ENCODE data around the gene KAT2A.

The KAT2A gene

DNA sequence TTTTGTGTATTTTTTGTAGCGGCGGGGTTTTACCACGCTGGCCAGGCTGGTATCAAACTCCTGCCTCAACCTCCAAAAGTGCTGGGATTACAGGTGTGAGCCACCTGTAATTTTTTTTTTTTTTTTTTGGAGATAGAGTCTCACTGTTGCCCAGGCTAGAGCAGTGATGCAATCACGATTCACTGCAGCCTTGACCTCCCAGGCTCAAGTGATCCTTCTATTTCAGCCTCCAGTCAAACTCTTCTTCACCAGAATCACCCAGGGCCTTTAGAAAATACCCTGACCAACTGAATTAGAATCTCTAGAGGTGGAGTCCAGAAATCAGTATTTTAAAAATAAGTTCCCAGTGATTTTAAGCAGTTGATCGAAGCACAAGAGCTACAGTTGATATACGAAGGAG, 14.0 kb upstream of the KAT2A start:
- no peak for DNase-seq

DNA sequence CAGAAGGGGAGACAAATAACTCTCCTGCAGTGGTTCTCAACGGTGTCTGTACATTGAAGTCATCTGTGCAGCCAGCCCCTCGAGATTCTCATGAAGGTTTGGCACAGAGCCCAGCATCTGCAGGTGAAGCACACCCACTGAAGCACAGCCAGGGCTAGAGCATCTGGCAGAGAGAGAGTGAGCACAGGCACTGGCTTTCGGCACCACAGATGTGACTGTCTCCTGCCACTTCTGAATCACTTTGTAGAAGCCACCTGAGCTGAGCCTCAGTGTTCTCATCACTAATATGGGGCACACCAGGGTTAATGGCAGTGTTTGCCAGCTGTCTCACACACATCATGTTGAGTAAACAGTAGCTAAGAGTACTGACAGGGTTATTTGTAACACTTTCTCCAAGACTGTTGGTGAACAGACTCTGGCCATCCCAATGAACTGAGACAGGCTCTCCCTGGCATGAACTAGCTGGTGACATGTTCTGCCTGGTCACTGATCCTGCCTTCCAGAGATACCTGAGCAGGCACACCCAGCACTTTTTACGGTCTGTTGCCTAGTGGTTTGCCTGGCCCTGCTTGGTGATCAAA, 12.4 kb upstream of the KAT2A start:
- DNase-seq, result peak; percentile 18 to 64

DNA sequence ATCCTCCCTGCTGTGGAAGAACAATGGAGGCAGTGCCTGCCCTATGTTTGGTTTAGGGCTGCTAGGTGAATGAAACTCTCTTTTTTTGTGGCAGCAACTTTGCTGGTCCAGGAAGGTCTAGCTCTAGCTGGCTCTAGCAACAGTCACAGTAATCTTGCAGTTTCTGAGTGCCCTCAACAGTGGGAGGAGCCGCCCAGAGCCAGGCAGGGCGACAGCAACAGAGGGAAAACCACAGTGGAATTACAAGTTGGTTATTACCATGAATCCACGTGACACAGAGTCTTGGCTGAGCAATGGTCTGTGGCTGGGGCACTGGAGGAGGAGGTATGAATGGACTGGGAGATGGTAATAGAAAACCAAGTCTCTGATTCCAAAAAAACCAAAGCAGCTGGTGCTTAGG, 11.8 kb upstream of the KAT2A start:
- DNase-seq, result peak in 1 of 2 donors; percentile 26

DNA sequence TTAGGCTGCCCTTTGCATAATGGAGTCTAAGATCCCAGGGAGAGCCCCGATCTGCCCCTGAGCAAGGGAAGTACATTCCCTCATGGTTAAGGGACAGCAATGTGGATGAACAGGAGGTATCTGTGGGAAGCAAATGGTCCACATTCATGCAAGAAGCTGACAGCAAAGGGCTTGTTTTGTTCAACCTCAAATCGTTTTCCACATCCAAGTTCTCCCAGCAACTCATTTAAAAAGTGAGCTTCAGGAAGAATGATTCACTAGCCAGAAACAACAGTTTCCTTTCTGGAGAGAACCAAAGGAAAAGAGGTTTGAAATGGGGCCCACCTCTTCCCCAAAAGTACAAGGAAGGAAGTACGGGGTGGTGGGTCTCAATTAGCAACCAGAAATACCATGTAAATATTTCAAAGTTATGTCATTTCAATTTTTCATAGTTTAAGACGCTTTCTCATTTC, 10.8 kb upstream of the KAT2A start:
- DNase-seq, result no peak

DNA sequence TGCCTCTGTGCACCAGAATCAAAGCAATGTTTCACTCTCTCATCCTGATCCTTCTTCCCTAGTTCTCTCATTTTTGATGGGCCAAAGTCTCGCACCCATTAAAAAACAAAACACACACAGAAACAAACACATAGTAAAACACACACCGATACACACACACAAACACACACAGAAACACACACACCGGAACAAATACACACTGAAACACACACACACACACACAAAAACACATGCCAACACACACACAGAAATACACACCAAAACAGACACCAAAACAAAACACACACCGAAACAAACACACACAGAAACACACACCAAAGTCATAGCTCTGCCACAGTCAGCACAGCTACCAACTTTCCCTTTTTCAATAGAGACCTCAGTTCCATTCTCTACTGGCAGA, 10.1 kb upstream of the KAT2A start:
- DNase-seq, result no peak

DNA sequence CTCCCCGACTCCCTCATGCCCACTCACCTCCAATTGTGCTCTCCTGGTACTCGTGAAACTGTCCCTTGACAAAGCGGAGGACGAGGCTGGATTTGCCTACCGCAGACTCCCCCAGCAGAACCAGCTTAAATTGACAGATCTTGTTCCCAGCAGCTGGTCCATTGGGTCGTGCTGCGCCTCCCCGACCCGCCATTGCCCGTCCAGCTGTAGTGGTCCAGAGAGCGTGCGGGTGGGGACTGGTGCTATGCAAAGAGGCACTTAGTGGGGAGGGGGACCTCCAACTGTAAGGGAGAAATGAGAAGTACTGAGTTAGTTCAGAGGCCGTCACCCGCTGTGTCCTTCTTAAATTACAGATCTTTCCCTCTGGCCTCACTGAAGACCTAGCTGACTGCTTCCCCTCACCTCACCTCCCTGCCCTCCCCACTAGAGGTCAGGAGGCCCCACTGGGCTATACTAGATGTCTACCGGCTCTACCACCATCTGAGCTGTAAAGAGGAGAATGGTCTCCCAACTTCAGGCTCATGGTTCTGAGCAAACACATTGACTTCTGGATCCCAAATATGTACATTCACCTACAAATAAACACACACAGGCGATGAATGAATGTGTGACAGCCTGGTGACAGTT, 9.3 kb upstream of the KAT2A start:
- no peak for DNase-seq

DNA sequence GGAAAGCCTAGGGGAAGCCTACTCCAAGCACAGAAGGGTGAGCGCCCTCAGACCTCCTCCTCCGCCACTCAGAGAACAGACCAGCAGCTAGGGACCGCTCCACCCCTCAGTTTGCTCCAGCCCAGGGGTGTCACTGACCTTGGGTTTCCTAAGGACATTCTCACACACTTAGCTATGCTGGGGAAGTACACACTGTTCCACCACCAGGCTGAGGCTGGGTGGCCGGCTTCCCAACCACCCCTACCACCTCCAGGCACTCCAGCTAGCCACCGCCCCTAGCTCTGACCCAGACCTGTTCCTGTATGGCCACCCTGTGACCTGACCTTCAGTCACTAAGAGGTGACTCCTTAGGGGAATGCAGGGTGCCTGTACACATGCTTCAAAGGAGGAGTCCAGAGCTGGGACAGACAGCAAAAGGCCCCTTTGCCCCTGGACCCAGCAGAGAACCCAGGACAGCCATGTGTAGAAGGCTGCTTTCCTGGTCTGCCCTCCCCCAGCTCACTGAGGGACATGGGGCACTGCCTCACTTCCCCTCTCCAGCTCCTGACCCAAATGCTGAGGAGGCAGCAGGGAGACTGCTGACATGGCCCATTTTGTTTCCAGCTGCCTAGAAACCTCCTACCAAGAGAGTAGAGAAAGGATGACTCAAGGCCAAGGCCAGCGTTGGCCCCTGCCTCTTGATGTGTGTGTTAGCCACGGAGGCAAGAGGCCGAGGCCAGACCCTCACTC, 8.1 kb upstream of the KAT2A start:
- DNase-seq, result no peak

DNA sequence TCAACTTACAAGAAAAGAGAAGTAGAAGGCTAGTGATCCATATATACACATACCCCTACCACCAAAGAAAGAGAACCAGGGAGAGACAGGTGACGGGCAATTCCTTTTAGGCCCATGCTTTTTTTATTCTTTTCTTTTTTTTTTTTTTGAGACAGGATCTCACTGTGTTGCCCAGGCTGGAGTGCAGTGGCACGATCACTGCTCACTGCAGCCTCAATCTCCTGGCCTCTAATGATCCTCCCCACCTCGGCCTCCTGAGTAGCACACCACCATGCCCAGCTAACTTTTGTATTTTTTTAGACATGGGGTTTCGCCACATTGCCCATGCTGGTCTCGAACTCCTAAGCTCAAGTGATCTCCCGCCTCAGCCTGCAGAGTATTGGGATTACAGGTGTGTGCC, 6.2 kb upstream of the KAT2A start:
- no peak for DNase-seq

DNA sequence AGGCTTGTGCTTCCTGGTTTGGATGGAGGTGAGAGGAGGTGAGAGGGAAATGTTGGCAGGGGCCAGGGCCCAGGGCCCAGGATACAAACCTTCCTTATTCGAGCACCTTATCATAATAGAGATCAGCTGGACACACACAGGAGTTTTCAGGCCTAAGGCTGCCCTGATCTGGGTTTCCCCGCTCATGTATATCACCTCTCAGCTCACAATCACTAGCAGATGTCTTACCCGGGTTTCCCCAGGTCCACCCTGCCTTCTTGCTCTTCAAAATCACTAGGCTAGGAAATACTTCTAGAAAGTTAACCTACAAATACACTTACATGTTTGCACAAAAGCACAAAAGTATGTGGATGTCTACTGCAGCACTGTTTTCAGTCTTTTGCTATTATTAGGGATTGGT, 5.7 kb upstream of the KAT2A start:
- no peak for DNase-seq

DNA sequence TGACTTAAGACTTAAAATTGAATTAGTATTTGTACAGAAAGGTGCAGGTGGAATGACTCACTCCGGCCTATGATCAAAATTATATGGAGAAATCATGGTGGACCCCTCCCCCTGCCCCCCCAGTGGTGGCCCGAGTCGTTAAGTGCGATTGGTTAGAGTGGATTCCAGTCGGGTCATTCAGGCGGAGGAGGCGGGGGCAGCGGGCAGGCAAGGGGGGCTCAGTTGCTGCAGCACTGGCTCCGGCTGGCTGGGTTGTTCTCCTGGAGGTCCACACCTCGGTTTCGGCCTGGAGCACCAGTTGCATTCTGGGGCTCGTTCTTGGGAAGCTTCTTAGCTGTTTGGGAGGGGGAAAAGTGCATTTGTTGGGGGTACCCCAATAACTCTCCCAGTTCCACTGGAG, 4.4 kb upstream of the KAT2A start:
- DNase-seq, result no peak

DNA sequence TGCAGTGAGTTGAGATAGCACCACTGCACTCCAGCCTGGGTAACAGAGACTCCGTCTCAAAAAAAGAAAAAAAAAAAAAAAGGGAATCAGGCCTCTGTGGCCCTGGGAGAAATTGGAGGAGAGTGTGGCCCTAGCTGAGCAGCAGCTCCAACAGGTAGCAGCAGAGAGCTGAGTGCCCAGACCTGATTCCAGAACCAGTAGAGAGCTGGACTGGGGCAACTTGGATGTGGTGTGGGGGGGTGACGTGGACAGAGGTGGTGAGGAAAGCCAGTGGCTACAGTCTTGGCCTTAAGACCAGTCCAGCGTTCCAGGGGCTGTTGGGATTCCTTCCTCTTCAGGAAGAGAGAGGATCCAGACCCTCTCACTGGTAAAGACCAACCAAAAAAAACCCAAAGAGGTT, 3.1 kb upstream of the KAT2A start:
- DNase-seq, result no peak

DNA sequence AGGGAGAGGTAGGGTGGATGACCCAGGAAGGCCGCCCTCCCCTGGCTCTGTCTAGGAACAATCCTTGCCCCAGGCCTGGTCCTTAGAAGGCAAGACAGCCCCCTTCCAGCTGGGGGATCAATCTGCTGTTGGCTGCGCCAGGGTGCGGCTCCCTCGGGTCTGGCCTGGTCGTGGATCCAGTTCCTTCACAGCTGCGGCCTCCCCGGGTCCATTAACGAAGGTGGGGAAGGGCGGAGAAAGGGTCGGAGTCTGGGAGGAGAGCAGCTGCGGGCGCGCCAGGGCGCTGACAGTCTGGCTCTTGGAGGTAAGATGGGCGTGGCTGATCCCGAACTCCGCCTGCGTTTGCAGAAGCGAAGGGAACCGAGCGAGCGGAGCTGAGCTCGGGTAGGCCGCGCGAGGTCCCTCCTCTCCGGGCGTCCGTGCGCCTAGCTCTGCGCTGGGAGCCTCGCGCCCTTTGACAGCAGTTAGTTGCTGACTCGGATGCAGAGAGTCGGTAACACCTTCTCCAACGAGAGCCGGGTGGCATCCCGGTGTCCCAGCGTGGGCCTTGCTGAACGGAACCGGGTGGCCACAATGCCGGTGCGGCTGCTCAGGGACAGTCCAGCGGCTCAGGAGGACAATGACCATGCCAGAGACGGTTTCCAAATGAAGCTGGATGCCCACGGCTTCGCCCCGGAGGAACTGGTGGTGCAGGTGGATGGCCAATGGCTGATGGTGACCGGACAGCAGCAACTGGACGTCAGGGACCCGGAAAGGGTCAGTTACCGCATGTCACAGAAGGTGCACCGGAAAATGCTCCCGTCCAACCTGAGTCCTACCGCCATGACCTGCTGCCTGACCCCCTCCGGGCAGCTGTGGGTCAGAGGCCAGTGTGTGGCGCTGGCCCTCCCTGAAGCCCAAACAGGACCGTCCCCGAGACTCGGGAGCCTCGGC, 1.5 kb upstream of the KAT2A start, which contains the start of gene HSPB9:
HSPB9 (plus strand) TSS at position 434 of the 933 bp plus-strand sequence; CDS start at position 481, 47 bp downstream.
- no peak for DNase-seq

DNA sequence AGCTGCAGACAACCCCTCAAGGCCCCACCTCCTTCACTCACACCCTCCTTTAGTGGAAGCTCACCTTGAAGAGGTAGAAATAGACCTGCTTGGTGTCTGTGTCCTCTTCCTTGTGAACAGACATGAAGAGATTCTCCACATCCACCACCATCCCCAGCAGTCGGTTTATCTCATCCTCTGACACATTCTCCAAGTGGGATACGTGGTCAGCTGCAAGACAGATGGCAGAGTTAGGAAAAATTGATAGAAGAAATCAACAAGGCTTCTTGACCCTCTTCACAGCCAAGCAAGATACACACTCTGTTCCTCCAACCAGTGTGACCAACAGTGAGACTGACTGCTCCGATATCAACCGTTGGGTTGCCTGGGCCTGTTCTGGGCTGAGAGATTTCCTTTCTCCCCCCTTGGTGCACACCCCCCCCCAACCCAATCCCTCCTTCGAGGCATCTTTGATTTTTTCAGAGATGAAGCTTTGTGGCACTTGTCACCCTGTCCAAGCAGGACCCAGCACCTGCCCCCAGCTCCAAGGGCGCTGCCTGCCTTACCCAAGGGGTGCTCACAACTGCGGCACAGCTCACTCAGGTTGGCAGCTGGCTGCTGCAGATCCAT, 902 bp downstream of the KAT2A start:
- DNase-seq, result no peak

DNA sequence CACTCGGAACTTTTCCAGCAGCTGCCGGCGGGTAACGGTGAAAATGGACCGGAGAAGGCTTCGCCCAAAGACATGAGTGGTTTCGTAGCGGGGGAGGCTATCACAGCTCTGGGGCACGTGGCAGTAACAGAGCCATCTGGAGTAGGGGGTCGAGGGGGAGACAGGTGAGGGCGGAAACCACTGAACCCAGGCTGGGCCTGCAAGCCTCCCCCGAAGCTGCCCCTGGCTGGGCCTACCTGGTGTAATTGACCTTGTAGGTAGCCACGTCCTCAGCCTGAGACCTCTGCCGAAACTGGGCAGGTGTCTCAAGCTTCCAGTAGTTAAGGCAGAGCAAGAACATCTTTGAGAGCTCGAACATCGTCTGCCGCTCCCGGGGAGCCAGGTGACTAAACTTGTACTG, 1.9 kb downstream of the KAT2A start:
- no peak for DNase-seq

DNA sequence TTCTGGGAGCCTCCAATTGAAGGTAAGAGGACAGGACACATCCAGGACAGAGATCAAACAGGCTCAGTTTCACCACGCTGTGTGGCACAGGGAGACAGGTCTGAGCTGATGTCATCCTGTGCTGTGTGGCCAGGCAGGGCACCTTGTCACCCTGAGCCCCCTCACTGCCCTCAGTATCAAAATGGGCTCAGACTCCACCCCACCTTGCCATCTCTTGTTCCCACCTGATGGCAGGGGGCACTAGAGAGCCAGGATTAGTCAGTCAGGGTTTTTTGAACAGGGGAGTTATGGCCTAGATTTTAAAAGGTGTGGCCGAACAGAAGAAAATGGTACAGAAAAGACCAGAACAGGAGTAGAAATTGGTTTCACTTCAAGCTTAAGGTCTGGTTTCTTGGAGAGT, 2.6 kb downstream of the KAT2A start:
- peak; percentile 34 to 47 for DNase-seq

DNA sequence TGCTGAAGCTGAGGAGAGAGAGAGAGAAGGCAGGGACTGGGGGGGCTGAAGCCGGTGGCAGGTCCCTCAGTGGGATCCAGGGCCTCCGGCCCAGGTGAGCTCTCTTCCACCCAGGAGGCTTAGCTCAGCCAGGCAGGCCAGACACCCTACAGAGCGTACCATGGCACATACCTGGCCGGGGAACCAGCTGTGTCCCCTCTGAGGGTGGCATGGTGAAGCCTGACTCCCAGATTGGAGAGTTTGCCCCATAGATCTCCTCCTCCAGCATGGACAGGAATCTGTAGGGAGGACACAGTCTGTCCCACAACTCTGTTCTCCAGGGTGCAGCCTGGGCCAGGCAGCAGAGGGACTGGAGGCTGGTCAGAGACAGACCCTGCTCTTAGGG, 3.0 kb downstream of the KAT2A start:
- DNase-seq, result no peak

DNA sequence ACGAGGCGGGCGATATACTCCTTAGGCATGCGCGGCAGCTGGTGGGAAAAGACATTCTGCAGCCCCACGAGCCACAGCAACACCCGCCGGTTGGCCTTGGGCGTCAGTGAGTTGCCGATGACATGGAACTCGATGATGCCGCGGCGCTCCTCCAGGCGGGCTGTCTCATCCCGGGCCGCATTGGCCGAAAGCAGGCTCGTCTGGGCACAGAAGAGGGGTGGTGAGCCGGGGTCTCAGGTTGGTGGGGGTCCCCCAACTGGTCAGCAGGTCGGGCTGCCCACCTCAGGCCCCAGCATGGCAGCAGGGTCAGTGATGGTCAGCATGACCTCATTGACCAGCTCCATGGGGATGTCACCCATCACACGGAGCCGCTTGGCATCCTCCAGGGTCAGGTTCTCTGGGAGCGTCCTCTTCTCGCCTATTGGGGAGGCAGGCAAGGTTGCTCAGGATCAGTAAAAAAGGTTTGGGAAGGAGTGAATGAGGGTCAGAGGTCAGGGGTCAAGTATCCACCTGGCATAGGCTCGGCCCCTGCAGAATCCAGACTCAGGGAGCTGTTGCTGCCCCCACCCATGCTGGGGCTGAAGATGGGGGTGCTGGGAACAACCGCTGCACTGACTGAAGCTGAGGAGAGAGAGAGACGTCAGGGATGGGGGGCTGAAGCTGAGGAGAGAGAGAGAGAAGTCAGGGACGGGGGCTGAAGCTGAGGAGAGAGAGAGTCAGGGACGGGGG, 3.6 kb downstream of the KAT2A start:
- no peak for DNase-seq

DNA sequence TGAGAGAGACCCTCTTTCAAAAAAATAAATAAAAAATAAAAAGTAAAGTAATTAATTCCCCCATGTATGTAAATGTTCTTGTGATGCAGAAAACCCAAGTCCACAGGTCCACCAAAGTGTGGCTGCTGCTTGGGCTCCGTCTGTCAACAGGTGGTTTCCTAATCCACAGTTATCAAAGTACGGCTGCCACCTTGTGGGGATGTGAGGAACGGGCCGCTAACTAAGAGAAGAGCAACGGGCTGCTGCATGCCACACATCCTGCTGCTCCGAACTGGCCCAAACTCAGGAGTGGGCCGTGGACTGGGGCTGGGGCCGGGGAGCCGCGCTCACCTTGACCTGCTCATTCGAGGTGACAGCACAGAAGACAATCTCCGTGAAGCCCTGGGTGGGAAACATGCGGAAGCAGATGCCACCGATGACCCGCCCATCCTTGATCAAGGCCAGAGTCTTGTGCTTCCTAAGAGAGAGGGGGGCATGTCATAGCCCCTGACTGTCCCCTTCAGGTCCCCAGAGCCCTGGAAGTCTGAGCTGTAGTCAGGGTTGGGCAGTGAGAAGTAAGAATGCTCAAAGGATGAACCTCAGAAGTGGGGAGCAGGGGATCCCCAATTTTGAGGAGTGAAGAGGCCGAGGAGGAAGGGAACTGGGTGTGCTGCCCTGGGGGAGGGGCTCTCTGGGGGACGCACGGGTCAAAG, 4.3 kb downstream of the KAT2A start:
- peak; percentile 85 to 88 for DNase-seq

DNA sequence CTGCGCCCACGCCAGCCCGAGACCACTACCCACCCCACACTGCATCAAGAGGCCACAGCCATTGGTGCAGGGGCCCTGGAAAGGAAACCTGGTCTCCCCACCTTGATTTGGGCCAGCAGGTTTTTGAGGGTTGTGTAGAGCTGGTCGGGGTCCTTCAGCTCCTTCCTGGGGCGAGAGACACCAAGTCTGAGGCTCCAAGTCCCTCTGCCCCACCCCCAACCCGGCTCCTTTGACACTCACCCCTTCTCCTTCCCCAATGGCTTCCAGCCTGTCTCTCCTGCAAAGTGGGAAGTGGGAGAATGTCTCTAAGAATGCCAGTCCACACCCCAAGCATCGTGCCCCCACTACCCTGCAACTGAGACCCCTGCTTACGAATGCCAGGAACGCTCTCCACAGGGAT, 7.0 kb downstream of the KAT2A start:
- no peak for DNase-seq

DNA sequence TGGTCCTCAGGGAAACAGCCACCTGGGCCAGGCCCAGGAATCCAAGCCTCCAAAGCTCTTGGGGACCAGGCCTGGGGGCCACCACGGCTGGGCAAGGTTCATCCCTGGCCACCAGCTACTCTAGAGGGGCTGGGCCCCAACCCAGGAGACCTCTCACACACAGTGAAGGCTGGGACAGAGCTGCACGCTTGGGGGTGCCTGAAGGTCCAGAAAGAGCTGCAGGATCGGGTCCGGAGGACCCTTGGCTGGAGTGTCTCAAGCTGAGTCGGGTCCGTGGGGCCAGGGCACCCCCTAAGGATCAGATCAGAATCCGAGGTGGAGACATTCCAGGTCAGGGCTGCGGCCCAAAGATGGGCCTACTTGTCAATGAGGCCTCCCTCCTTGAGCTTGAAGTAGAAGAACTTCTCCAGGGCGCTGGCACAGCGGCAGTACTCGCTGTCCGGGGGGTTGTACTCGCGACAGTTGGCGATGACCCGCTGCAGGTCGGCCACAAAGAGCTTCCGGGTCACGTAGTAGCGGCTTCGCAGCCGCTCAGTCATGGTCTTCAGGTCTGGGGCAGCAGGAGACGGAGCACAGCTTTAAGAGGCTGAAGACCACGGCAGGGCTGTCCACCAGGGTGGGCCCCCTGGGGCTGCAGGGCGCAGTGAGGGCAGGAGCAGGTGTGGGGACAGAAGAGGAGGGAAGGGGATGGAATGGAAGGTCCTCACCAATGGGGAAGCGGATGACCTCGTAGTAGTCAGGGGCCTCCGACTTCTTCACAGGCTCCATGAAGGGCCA, 7.7 kb downstream of the KAT2A start:
- DNase-seq, result no peak

All from CD4-positive, alpha-beta T cell treated with Interleukin-1 beta for 1 hour (primary cell).